Measurements from ENCODE around the gene IST1.

The IST1 gene

DNA sequence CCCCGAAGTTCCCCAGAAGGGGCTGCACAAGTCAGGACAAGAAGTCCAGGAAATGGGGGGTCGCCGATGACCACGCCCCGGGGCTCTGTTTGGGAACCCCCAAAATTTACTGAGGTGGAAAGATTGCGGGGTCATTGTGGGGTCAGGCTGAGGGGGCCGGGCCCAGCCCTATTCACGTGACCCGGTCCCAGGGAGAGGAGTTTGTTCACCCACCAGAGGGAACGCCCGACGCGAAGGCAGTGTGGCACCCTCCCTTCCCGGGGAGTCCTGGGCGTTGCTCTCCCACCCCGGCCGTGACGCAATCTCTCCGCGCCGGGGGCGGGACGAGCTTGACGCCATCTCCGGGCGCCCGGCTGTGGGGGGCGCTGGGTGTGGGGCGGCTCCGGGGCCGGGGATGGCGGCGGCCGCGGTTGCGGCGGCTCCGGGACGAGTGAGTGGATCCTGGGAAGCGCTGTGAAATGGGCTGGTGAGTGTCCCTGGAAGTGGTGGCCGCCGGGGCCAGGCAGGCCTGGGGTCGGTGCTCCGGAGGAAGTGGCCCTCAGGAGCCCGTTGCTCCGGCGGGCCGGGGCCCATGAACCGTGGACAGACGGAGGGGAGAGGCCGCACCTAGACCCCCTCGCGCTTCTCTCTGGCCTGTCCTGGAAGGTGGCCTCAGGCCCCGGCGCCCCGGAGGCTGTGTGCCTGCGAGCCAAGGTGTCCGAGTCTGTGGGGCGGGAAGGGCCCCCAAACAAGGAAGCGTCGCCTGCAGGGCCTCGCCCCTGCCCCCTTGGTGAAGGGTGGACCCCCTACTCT is 49.5 kb upstream of the IST1 start, which contains the start of gene ATXN1L:
TSS of gene ATXN1L (plus strand) at position 338 of the 792 bp plus-strand sequence. CDS start 3,765 bp downstream, outside the sequence.
- ATAC-seq: peak; percentile 96
- TF ChIP-seq, protein P1, sequence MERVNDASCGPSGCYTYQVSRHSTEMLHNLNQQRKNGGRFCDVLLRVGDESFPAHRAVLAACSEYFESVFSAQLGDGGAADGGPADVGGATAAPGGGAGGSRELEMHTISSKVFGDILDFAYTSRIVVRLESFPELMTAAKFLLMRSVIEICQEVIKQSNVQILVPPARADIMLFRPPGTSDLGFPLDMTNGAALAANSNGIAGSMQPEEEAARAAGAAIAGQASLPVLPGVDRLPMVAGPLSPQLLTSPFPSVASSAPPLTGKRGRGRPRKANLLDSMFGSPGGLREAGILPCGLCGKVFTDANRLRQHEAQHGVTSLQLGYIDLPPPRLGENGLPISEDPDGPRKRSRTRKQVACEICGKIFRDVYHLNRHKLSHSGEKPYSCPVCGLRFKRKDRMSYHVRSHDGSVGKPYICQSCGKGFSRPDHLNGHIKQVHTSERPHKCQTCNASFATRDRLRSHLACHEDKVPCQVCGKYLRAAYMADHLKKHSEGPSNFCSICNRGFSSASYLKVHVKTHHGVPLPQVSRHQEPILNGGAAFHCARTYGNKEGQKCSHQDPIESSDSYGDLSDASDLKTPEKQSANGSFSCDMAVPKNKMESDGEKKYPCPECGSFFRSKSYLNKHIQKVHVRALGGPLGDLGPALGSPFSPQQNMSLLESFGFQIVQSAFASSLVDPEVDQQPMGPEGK (CRISPR knock-in tag; IDR thresholded peaks at IDR 0.05; ENCODE audit: borderline replicate concordance): 0 out of 2 replicates have a peak, but pooled peaks have one; percentile 58
- no peak for TF ChIP-seq ESRRG (CRISPR knock-in tag; IDR thresholded peaks at IDR 0.05)

DNA sequence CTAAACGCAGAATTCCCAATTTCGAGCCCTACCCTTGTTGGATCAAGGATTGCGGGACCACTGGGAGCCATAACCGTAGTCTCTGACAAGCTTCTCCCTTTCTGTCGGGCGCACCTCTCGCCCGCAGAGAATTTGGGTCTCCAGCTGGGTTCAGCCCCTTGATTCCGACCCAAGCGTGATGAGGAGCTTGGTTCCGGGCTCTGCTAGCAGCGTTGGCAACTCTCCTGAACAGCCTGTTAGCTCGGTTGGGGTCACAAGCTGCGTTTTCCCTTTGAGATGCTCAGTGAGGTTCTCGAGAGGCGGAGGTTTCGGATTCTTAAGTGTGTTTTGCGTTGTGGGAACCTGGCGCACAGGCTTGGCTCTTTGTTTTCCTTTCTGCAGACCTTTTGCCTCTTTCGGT is 48.9 kb upstream of the IST1 start:
- peak; percentile 38 for ATAC-seq
- TF ChIP-seq ARNTL (CRISPR knock-in tag; IDR thresholded peaks at IDR 0.05; ENCODE audit: borderline replicate concordance, low read depth): no peak
- TF ChIP-seq ZFP30 (CRISPR knock-in tag; IDR thresholded peaks at IDR 0.05): no peak
- no peak for TF ChIP-seq TOX (CRISPR knock-in tag; IDR thresholded peaks at IDR 0.05; ENCODE audit: borderline replicate concordance)
- TF ChIP-seq OSR1 (CRISPR knock-in tag; IDR thresholded peaks at IDR 0.05): no peak
- TF ChIP-seq ZNF8 (CRISPR knock-in tag; IDR thresholded peaks at IDR 0.05): no peak
- TF ChIP-seq ZC3H10 (CRISPR knock-in tag; IDR thresholded peaks at IDR 0.05): no peak
- TF ChIP-seq ZNF565 (CRISPR knock-in tag; conservative IDR thresholded peaks at IDR 0.05; ENCODE audit: low read depth): no peak
- no peak for TF ChIP-seq ISL1 (CRISPR knock-in tag; IDR thresholded peaks at IDR 0.05)
- TF ChIP-seq, protein P2, sequence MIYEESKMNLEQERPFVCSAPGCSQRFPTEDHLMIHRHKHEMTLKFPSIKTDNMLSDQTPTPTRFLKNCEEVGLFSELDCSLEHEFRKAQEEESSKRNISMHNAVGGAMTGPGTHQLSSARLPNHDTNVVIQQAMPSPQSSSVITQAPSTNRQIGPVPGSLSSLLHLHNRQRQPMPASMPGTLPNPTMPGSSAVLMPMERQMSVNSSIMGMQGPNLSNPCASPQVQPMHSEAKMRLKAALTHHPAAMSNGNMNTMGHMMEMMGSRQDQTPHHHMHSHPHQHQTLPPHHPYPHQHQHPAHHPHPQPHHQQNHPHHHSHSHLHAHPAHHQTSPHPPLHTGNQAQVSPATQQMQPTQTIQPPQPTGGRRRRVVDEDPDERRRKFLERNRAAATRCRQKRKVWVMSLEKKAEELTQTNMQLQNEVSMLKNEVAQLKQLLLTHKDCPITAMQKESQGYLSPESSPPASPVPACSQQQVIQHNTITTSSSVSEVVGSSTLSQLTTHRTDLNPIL (CRISPR knock-in tag; IDR thresholded peaks at IDR 0.05; ENCODE audit: low read depth): no peak
- no peak for TF ChIP-seq CSDC2 (CRISPR knock-in tag; IDR thresholded peaks at IDR 0.05)
- no peak for TF ChIP-seq GLIS3 (CRISPR knock-in tag; IDR thresholded peaks at IDR 0.05)
- TF ChIP-seq, protein P3, sequence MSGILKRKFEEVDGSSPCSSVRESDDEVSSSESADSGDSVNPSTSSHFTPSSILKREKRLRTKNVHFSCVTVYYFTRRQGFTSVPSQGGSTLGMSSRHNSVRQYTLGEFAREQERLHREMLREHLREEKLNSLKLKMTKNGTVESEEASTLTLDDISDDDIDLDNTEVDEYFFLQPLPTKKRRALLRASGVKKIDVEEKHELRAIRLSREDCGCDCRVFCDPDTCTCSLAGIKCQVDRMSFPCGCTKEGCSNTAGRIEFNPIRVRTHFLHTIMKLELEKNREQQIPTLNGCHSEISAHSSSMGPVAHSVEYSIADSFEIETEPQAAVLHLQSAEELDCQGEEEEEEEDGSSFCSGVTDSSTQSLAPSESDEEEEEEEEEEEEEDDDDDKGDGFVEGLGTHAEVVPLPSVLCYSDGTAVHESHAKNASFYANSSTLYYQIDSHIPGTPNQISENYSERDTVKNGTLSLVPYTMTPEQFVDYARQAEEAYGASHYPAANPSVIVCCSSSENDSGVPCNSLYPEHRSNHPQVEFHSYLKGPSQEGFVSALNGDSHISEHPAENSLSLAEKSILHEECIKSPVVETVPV (CRISPR knock-in tag; IDR thresholded peaks at IDR 0.05): no peak
- TF ChIP-seq RARB (CRISPR knock-in tag; IDR thresholded peaks at IDR 0.05): no peak
- no peak for TF ChIP-seq SNAI2 (CRISPR knock-in tag; IDR thresholded peaks at IDR 0.05)
- TF ChIP-seq ESRRG (CRISPR knock-in tag; IDR thresholded peaks at IDR 0.05): no peak
- TF ChIP-seq, protein P4, sequence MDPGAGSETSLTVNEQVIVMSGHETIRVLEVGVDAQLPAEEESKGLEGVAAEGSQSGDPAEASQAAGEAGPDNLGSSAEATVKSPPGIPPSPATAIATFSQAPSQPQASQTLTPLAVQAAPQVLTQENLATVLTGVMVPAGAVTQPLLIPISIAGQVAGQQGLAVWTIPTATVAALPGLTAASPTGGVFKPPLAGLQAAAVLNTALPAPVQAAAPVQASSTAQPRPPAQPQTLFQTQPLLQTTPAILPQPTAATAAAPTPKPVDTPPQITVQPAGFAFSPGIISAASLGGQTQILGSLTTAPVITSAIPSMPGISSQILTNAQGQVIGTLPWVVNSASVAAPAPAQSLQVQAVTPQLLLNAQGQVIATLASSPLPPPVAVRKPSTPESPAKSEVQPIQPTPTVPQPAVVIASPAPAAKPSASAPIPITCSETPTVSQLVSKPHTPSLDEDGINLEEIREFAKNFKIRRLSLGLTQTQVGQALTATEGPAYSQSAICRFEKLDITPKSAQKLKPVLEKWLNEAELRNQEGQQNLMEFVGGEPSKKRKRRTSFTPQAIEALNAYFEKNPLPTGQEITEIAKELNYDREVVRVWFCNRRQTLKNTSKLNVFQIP (CRISPR knock-in tag; IDR thresholded peaks at IDR 0.05; ENCODE audit: borderline replicate concordance, low read depth): no peak

DNA sequence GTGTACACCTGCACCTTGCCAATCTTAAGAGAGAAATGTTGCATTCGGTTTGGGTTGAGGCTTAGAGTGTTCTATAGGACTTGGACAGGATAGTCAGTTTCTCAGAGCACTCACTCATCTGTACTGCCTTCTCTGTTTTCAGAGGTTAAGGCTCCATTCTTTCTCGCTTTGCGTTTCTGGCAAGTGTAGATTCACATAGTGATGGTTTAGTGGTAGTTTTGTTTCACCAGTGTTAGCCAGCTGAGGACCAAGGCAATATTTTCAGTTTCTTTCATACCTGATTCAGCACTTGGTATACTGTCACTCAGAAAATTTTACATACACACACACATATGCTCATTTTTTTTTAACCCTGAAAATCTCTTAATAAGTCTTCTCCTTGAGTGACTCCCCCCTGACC is 48.2 kb upstream of the IST1 start:
- TF ChIP-seq ZC3H10 (CRISPR knock-in tag; IDR thresholded peaks at IDR 0.05): no peak
- no peak for TF ChIP-seq CSDC2 (CRISPR knock-in tag; IDR thresholded peaks at IDR 0.05)
- no peak for TF ChIP-seq PPARA (CRISPR knock-in tag; IDR thresholded peaks at IDR 0.05; ENCODE audit: borderline replicate concordance)
- no peak for TF ChIP-seq ZNF565 (CRISPR knock-in tag; conservative IDR thresholded peaks at IDR 0.05; ENCODE audit: low read depth)
- no peak for TF ChIP-seq BACH2 (CRISPR knock-in tag; IDR thresholded peaks at IDR 0.05; ENCODE audit: borderline replicate concordance)
- TF ChIP-seq ZNF70 (CRISPR knock-in tag; IDR thresholded peaks at IDR 0.05): no peak
- ATAC-seq: no peak

DNA sequence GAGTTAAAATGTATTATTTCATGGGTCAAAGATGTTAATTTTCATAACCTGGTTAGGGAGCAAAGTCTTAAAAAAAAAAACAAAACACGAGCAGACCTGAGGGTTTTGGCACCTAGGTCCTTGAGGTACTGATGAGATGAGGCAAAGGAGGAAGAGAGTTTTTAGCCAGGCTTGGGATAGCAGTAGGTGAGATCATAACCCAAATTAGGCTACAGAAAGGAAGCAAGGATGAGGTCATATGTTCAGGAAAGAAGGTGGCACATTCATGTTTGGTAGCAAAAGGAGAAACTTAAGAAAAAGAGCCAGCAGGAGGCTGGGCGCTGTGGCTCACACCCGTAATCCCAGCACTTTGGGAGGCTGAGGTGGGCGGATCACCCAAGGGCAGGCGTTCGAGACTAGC is 46.7 kb upstream of the IST1 start:
- no peak for ATAC-seq
- no peak for TF ChIP-seq TOX (CRISPR knock-in tag; IDR thresholded peaks at IDR 0.05; ENCODE audit: borderline replicate concordance)
- TF ChIP-seq ZC3H10 (CRISPR knock-in tag; IDR thresholded peaks at IDR 0.05): no peak
- no peak for TF ChIP-seq BACH2 (CRISPR knock-in tag; IDR thresholded peaks at IDR 0.05; ENCODE audit: borderline replicate concordance)
- no peak for TF ChIP-seq ZFP30 (CRISPR knock-in tag; IDR thresholded peaks at IDR 0.05)
- TF ChIP-seq, protein P3 (CRISPR knock-in tag; IDR thresholded peaks at IDR 0.05): no peak
- TF ChIP-seq, protein P2 (CRISPR knock-in tag; IDR thresholded peaks at IDR 0.05; ENCODE audit: low read depth): no peak
- TF ChIP-seq ZNF70 (CRISPR knock-in tag; IDR thresholded peaks at IDR 0.05): no peak
